IMR-90 (cell line): ENCODE results near the gene TMEM140.

Experiments used
- BHLHE40 ChIP-seq: fragments of 150-350 bp; IDR thresholded peaks from 2 replicates; pipeline ENCODE4 v1.6.1; 2016; ENCODE audit warnings: mild to moderate bottlenecking, low read depth, low read length
- CTCF ChIP-seq: conservative IDR thresholded peaks from 2 replicates; pipeline ENCODE4 v1.5.1; 2012; ENCODE audit warnings: mild to moderate bottlenecking, low read depth, low read length, improper control_type of control experiment
- MAFK ChIP-seq: IDR thresholded peaks from 2 replicates; pipeline ENCODE4 v1.6.1; 2012; ENCODE audit warnings: low read depth, low read length, improper control_type of control experiment
- NFE2L2 ChIP-seq: fragments of 150-350 bp; IDR thresholded peaks from 2 replicates; pipeline ENCODE4 v1.6.1; 2016; ENCODE audit warnings: low read depth, mild to moderate bottlenecking, low read length
- POLR2A ChIP-seq: IDR thresholded peaks from 2 replicates; pipeline ENCODE4 v1.6.1; 2012; ENCODE audit warnings: mild to moderate bottlenecking, low read depth, low read length

GRCh38 chr7:135129579-135129978 lies 18.3 kb upstream of the TMEM140 start:
- TF ChIP-seq POLR2A (no peak), CTCF (no peak), NFE2L2 (no peak), BHLHE40 (no peak), MAFK (no peak)
